Neural progenitor cell (in vitro differentiated cells): ENCODE measurements around the gene SCLY.

Experiments
- EZH2phosphoT487 ChIP-seq: fragments of 200-600 bp; sonication (generic); IDR thresholded peaks from 2 replicates; pipeline ENCODE4 v1.6.1; 2017; ENCODE audit warnings: antibody characterized with exemption
- TF ChIP-seq, protein P1 (sequence below): fragments of 200-600 bp; sonication (generic); IDR thresholded peaks from 2 replicates; pipeline ENCODE4 v1.5.1; 2017; ENCODE audit warnings: antibody characterized with exemption, mild to moderate bottlenecking

DNA sequence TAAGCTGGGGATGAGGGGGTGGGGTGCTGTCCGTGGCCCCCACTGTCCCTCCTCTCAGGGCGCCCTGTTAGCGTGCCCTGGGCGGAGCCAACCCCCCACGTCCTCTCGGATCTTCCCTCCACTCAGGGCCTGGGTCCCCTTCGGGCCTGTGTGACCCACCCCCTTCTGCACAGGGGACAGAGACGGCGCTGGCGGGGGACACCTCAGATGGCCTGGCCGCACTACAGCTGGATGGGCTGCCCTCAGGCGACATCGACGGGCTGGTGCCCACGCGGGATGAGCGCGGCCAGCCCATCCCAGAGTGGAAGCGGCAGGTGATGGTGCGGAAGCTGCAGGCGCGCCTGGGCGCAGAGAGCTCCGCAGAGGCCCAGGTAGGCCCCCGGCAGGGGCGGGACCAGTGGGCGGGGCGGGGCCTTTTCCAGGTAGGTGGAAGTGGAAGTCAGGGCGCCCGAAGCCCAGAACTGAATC, 67.8 kb downstream of the SCLY start:
- TF ChIP-seq, protein P1, sequence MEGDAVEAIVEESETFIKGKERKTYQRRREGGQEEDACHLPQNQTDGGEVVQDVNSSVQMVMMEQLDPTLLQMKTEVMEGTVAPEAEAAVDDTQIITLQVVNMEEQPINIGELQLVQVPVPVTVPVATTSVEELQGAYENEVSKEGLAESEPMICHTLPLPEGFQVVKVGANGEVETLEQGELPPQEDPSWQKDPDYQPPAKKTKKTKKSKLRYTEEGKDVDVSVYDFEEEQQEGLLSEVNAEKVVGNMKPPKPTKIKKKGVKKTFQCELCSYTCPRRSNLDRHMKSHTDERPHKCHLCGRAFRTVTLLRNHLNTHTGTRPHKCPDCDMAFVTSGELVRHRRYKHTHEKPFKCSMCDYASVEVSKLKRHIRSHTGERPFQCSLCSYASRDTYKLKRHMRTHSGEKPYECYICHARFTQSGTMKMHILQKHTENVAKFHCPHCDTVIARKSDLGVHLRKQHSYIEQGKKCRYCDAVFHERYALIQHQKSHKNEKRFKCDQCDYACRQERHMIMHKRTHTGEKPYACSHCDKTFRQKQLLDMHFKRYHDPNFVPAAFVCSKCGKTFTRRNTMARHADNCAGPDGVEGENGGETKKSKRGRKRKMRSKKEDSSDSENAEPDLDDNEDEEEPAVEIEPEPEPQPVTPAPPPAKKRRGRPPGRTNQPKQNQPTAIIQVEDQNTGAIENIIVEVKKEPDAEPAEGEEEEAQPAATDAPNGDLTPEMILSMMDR, result no peak
- no peak for TF ChIP-seq EZH2phosphoT487
